ENCODE results near the gene MIEN1.

The MIEN1 gene

GRCh38 chr17:39757176-39757662 is 26.9 kb upstream of the MIEN1 start:
- no peak for DNase-seq
- no peaks in the 10 kb centered on the region for H3K36me3 ChIP-seq
- no peak for TF ChIP-seq CTCF (IDR thresholded peaks at IDR 0.05; ENCODE audit: low read depth, low read length)
- H3K27ac ChIP-seq: no peak overlapping the region
- no peaks in the 10 kb centered on the region for H3K9me3 ChIP-seq (ENCODE audit: severe bottlenecking)
- H3K4me3 ChIP-seq (ENCODE audit: low read depth, low read length): no peak overlapping the region
- H3K27me3 ChIP-seq (ENCODE audit: insufficient read depth, low read depth, severe bottlenecking): no peaks in the 10 kb centered on the region

GRCh38 chr17:39756380-39757079 is 26.2 kb upstream of the MIEN1 start:
- Histone ChIP-seq H3K4me3 (ENCODE audit: low read depth, low read length) (no peak overlapping the region), H3K36me3 (no peaks in the 10 kb centered on the region), H3K9me3 (ENCODE audit: severe bottlenecking) (no peaks in the 10 kb centered on the region), H3K27me3 (ENCODE audit: insufficient read depth, low read depth, severe bottlenecking) (no peaks in the 10 kb centered on the region), H3K27ac (no peak overlapping the region)
- no peak for TF ChIP-seq CTCF (IDR thresholded peaks at IDR 0.05; ENCODE audit: low read depth, low read length)
- DNase-seq: no peak

GRCh38 chr17:39755554-39756379 is 25.4 kb upstream of the MIEN1 start:
- DNase-seq: no peak
- Histone ChIP-seq H3K36me3 (no peaks in the 10 kb centered on the region), H3K27ac (no peak overlapping the region), H3K4me3 (ENCODE audit: low read depth, low read length) (no peak overlapping the region), H3K9me3 (ENCODE audit: severe bottlenecking) (no peaks in the 10 kb centered on the region), H3K27me3 (ENCODE audit: insufficient read depth, low read depth, severe bottlenecking) (no peaks in the 10 kb centered on the region)
- no peak for TF ChIP-seq CTCF (IDR thresholded peaks at IDR 0.05; ENCODE audit: low read depth, low read length)

- no peaks in the 10 kb centered on the region for H3K36me3 ChIP-seq
- peak; percentile 46 for DNase-seq
- no peak for TF ChIP-seq CTCF (IDR thresholded peaks at IDR 0.05; ENCODE audit: low read depth, low read length)
- no peaks in the 10 kb centered on the region for H3K9me3 ChIP-seq (ENCODE audit: severe bottlenecking)
- H3K27me3 ChIP-seq (ENCODE audit: insufficient read depth, low read depth, severe bottlenecking): no peaks in the 10 kb centered on the region
- H3K4me3 ChIP-seq (ENCODE audit: low read depth, low read length): peak overlapping the region; percentile 81
- H3K27ac ChIP-seq: no peak overlapping the region; the same call in 1 of the 2 replicates
Measured at GRCh38 chr17:39754958-39755553, 24.7 kb upstream of the MIEN1 start.

GRCh38 chr17:39754161-39754957 is 24.0 kb upstream of the MIEN1 start:
- Histone ChIP-seq H3K4me3 (ENCODE audit: low read depth, low read length) (peak overlapping the region; percentile 81), H3K27ac (peak overlapping the region; percentile 81), H3K9me3 (ENCODE audit: severe bottlenecking) (peaks cover 4% of the 10 kb centered on the region), H3K36me3 (no peaks in the 10 kb centered on the region), H3K27me3 (ENCODE audit: insufficient read depth, low read depth, severe bottlenecking) (no peaks in the 10 kb centered on the region)
- peak; percentile 94 for DNase-seq
- peak; percentile 97 for TF ChIP-seq CTCF (IDR thresholded peaks at IDR 0.05; ENCODE audit: low read depth, low read length)
